Measurements from ENCODE around the gene COPB1. TPM values are rescaled to one million over a fixed set of nuclear protein-coding genes. Genes with fewer than 3 reads are reported as not detected.

Gene COPB1
- total RNA-seq, 2 experiments from 2014 or later = 81.7 to 93.4 TPM

DNA sequence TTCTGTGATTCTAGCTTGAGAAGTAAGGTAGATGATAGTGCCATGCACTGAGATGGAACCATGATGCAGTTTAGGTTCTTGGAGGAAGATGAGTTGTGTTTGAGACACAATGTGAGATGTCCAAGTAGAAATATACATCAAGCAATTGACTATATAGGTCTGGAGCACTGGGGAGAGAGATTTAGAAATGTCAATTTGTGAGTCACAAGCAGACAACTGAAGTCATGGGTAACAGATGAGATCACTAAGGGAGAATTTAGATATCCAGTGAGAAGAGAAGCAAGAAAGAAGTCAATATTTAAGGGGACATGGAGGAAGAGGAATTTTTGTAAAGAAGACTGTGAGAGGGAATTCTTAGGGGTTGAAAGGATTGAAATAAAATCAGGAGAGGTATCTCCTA is 75.5 kb downstream of the COPB1 start:
- ChIA-PET POLR2A (interaction anchor here (0.6 kb wide), 1 partner anchor 317 kb away, joined by 5 read pairs; no protein-coding TSS in a partner anchor), CTCF (ENCODE audit: unreplicated experiment) (no interaction called here)
- Histone ChIP-seq H2AFZ (ENCODE audit: low read length) (no peak overlapping the region), H3K27ac (ENCODE audit: low read depth, low read length, poor library complexity, severe bottlenecking) (no peak overlapping the region), H3K36me3 (ENCODE audit: insufficient read depth, low read length) (no peaks in the 10 kb centered on the region), H3K79me2 (ENCODE audit: insufficient read depth, low read depth, low read length) (no peaks in the 10 kb centered on the region), H3K4me2 (ENCODE audit: low read length) (no peak overlapping the region), H3K9me2 (ENCODE audit: insufficient read depth, low read length) (no peaks in the 10 kb centered on the region), H3K4me3 (ENCODE audit: low read depth, low read length, poor library complexity, severe bottlenecking) (no peak overlapping the region), H4K20me1 (ENCODE audit: insufficient read depth, low read length) (no peaks in the 10 kb centered on the region), H3K4me1 (ENCODE audit: insufficient read depth, low read length, poor library complexity, severe bottlenecking) (no peaks in the 10 kb centered on the region), H3K9me3 (ENCODE audit: low read length) (no peaks in the 10 kb centered on the region)
- DNase-seq (ENCODE audit: low spot score) = no peak
- intact Hi-C loops (cut with micrococcal nuclease; ENCODE audit: unreplicated experiment) = no loop called here
- no peak for TF ChIP-seq EZH2phosphoT487 (IDR thresholded peaks at IDR 0.05; ENCODE audit: borderline replicate concordance, low read depth, low read length)
- TF ChIP-seq, protein P1, sequence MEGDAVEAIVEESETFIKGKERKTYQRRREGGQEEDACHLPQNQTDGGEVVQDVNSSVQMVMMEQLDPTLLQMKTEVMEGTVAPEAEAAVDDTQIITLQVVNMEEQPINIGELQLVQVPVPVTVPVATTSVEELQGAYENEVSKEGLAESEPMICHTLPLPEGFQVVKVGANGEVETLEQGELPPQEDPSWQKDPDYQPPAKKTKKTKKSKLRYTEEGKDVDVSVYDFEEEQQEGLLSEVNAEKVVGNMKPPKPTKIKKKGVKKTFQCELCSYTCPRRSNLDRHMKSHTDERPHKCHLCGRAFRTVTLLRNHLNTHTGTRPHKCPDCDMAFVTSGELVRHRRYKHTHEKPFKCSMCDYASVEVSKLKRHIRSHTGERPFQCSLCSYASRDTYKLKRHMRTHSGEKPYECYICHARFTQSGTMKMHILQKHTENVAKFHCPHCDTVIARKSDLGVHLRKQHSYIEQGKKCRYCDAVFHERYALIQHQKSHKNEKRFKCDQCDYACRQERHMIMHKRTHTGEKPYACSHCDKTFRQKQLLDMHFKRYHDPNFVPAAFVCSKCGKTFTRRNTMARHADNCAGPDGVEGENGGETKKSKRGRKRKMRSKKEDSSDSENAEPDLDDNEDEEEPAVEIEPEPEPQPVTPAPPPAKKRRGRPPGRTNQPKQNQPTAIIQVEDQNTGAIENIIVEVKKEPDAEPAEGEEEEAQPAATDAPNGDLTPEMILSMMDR (conservative IDR thresholded peaks at IDR 0.05; ENCODE audit: low read length) = no peak
- BruUV-seq (replicated peaks) = no TSS peak

DNA sequence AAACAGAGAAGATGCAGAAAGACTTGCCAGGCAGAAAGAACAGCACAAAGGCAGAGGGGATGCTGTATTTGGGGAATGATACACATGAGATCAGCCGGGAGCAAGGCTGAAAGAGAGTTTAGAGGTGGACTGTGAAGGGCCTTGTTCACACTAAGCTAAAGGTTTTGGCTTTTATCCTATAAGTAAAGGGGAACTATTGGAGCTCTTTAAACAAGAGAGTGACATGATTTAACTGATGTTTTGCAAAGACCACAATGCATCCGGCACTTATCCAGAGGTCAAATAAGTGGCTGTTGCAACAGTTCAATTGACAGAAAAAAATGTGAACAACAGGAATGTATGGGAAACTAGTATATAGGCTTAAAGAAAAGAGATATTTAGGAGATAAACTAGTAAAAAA is 76.0 kb downstream of the COPB1 start:
- H3K4me3 ChIP-seq (ENCODE audit: low read depth, low read length, poor library complexity, severe bottlenecking) = no peak overlapping the region
- BruUV-seq (replicated peaks) = no TSS peak
- H3K79me2 ChIP-seq (ENCODE audit: insufficient read depth, low read depth, low read length) = no peaks in the 10 kb centered on the region
- no peaks in the 10 kb centered on the region for H4K20me1 ChIP-seq (ENCODE audit: insufficient read depth, low read length)
- no peak overlapping the region for H2AFZ ChIP-seq (ENCODE audit: low read length)
- TF ChIP-seq, protein P1 (conservative IDR thresholded peaks at IDR 0.05; ENCODE audit: low read length) = no peak
- TF ChIP-seq EZH2phosphoT487 (IDR thresholded peaks at IDR 0.05; ENCODE audit: borderline replicate concordance, low read depth, low read length) = no peak
- no peaks in the 10 kb centered on the region for H3K9me2 ChIP-seq (ENCODE audit: insufficient read depth, low read length)
- DNase-seq (ENCODE audit: low spot score) = no peak
- H3K4me2 ChIP-seq (ENCODE audit: low read length) = no peak overlapping the region
- no peaks in the 10 kb centered on the region for H3K9me3 ChIP-seq (ENCODE audit: low read length)
- H3K4me1 ChIP-seq (ENCODE audit: insufficient read depth, low read length, poor library complexity, severe bottlenecking) = no peaks in the 10 kb centered on the region
- H3K36me3 ChIP-seq (ENCODE audit: insufficient read depth, low read length) = no peaks in the 10 kb centered on the region
- ChIA-PET CTCF (ENCODE audit: unreplicated experiment) (no interaction called here), POLR2A (interaction anchor here (0.6 kb wide), 1 partner anchor 316 kb away, joined by 5 read pairs; no protein-coding TSS in a partner anchor)
- intact Hi-C loops (cut with micrococcal nuclease; ENCODE audit: unreplicated experiment) = no loop called here
- H3K27ac ChIP-seq (ENCODE audit: low read depth, low read length, poor library complexity, severe bottlenecking) = no peak overlapping the region

DNA sequence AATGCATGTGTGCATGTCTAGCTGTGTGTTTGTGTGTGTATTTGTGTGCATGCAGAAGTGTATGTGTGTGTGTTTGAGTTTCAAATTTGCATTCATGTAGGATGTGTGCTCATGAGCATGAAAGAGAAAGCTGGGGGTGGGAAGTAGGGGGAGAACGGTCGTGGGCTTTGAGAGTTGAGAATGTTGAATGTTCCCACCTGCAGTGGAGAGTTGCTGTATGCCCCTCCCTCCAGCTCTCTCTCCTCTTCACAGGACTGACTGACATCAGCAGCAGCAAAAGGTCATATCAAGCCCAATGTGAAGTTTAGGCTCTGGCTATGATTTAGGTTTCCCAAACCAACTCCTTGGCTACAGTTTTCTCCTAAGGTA is 76.8 kb downstream of the COPB1 start:
- no peak overlapping the region for H3K4me3 ChIP-seq (ENCODE audit: low read depth, low read length, poor library complexity, severe bottlenecking)
- CTCF ChIA-PET (ENCODE audit: unreplicated experiment) = no interaction called here
- intact Hi-C loops (cut with micrococcal nuclease; ENCODE audit: unreplicated experiment) = no loop called here
- POLR2A ChIA-PET = no interaction called here
- no peaks in the 10 kb centered on the region for H3K36me3 ChIP-seq (ENCODE audit: insufficient read depth, low read length)
- no peak overlapping the region for H3K27ac ChIP-seq (ENCODE audit: low read depth, low read length, poor library complexity, severe bottlenecking)
- DNase-seq (ENCODE audit: low spot score) = no peak
- H3K4me1 ChIP-seq (ENCODE audit: insufficient read depth, low read length, poor library complexity, severe bottlenecking) = no peaks in the 10 kb centered on the region
- TF ChIP-seq, protein P1 (conservative IDR thresholded peaks at IDR 0.05; ENCODE audit: low read length) = no peak
- no peak for TF ChIP-seq EZH2phosphoT487 (IDR thresholded peaks at IDR 0.05; ENCODE audit: borderline replicate concordance, low read depth, low read length)
- no peaks in the 10 kb centered on the region for H3K79me2 ChIP-seq (ENCODE audit: insufficient read depth, low read depth, low read length)
- H4K20me1 ChIP-seq (ENCODE audit: insufficient read depth, low read length) = no peaks in the 10 kb centered on the region
- no peak overlapping the region for H2AFZ ChIP-seq (ENCODE audit: low read length)
- no peaks in the 10 kb centered on the region for H3K9me3 ChIP-seq (ENCODE audit: low read length)
- no TSS peak for BruUV-seq (replicated peaks)
- H3K9me2 ChIP-seq (ENCODE audit: insufficient read depth, low read length) = no peaks in the 10 kb centered on the region
- H3K4me2 ChIP-seq (ENCODE audit: low read length) = no peak overlapping the region
